Stomach smooth muscle (tissue), 2 donors: ENCODE measurements around the gene TIMM44.

Source experiments
- H3K27ac ChIP-seq: one replicate; pipeline ENCODE4 v1.7.0; 2013; ENCODE audit warnings: mild to moderate bottlenecking, low read length, inconsistent platforms
- H3K27me3 ChIP-seq, 2 donors: one replicate each; pipeline ENCODE4 v1.7.0; 2013; ENCODE audit warnings: low read length in 2 of 2; ENCODE audit not compliant: insufficient read depth in 2 of 2, control insufficient read depth in 1 of 2
- H3K36me3 ChIP-seq, 2 donors: one replicate each; pipeline ENCODE4 v1.7.0; 2013; ENCODE audit warnings: low read length in 2 of 2; ENCODE audit not compliant: control insufficient read depth in 2 of 2, insufficient read depth in 2 of 2
- H3K4me1 ChIP-seq: one replicate; pipeline ENCODE4 v1.7.0; 2013; ENCODE audit warnings: low read length; ENCODE audit not compliant: control insufficient read depth, insufficient read depth
- H3K4me3 ChIP-seq, 2 donors: one replicate each; pipeline ENCODE4 v1.7.0; 2013; ENCODE audit warnings: low read length in 2 of 2
- H3K9ac ChIP-seq, 2 donors: one replicate each; pipeline ENCODE4 v1.7.0; 2013; ENCODE audit warnings: low read length in 2 of 2, mild to moderate bottlenecking in 1 of 2
- H3K9me3 ChIP-seq, 2 donors: one replicate each; pipeline ENCODE4 v1.7.0; 2013; ENCODE audit warnings: low read length in 2 of 2; ENCODE audit not compliant: control insufficient read depth in 2 of 2
- donor health status: healthy.
- donor health status: Pancreatic carcinoma.

Gene TIMM44

GRCh38 chr19:7982651-7983099, 39.2 kb upstream of the TIMM44 start:
- H3K4me1 ChIP-seq = peaks cover 4% of the 10 kb centered on the region
- H3K9ac ChIP-seq = no peak overlapping the region
- H3K27ac ChIP-seq = no peak overlapping the region
- H3K27me3 ChIP-seq = no peaks in the 10 kb centered on the region
- no peak overlapping the region for H3K4me3 ChIP-seq
- H3K36me3 ChIP-seq = peaks cover 29 to 53% of the 10 kb centered on the region in 2 donors
- H3K9me3 ChIP-seq = no peaks in the 10 kb centered on the region

- Histone ChIP-seq H3K4me1 (peaks cover 4% of the 10 kb centered on the region), H3K4me3 (no peak overlapping the region), H3K36me3 (peaks cover 25 to 47% of the 10 kb centered on the region in 2 donors), H3K27ac (no peak overlapping the region), H3K9me3 (no peaks in the 10 kb centered on the region), H3K9ac (no peak overlapping the region), H3K27me3 (no peaks in the 10 kb centered on the region)
Observed at GRCh38 chr19:7982103-7982502, 38.6 kb upstream of the TIMM44 start.

GRCh38 chr19:7981661-7982060, 38.2 kb upstream of the TIMM44 start:
- H3K9me3 ChIP-seq = no peaks in the 10 kb centered on the region
- H3K4me3 ChIP-seq = no peak overlapping the region
- H3K9ac ChIP-seq = no peak overlapping the region
- H3K36me3 ChIP-seq = peaks cover 24 to 48% of the 10 kb centered on the region in 2 donors
- no peak overlapping the region for H3K27ac ChIP-seq
- H3K4me1 ChIP-seq = peaks cover 4% of the 10 kb centered on the region
- no peaks in the 10 kb centered on the region for H3K27me3 ChIP-seq

GRCh38 chr19:7981199-7981598, 37.7 kb upstream of the TIMM44 start:
- Histone ChIP-seq H3K36me3 (peaks cover 22 to 46% of the 10 kb centered on the region in 2 donors), H3K9ac (no peak overlapping the region), H3K4me1 (peaks cover 4% of the 10 kb centered on the region), H3K9me3 (no peaks in the 10 kb centered on the region), H3K27ac (no peak overlapping the region), H3K4me3 (no peak overlapping the region), H3K27me3 (no peaks in the 10 kb centered on the region)

- Histone ChIP-seq H3K27ac (no peak overlapping the region), H3K9me3 (no peaks in the 10 kb centered on the region), H3K9ac (no peak overlapping the region), H3K36me3 (peaks cover 18 to 41% of the 10 kb centered on the region in 2 donors), H3K4me3 (no peak overlapping the region), H3K4me1 (peaks cover 4% of the 10 kb centered on the region), H3K27me3 (no peaks in the 10 kb centered on the region)
Observed at GRCh38 chr19:7980635-7981121, 37.2 kb upstream of the TIMM44 start.

GRCh38 chr19:7980168-7980567, 36.7 kb upstream of the TIMM44 start:
- no peak overlapping the region for H3K4me3 ChIP-seq
- H3K9me3 ChIP-seq = no peaks in the 10 kb centered on the region
- peaks cover 18 to 40% of the 10 kb centered on the region in 2 donors for H3K36me3 ChIP-seq
- no peak overlapping the region for H3K27ac ChIP-seq
- H3K27me3 ChIP-seq = no peaks in the 10 kb centered on the region
- H3K9ac ChIP-seq = no peak overlapping the region
- peaks cover 4% of the 10 kb centered on the region for H3K4me1 ChIP-seq

GRCh38 chr19:7979559-7979958, 36.1 kb upstream of the TIMM44 start:
- no peak overlapping the region for H3K9ac ChIP-seq
- no peaks in the 10 kb centered on the region for H3K9me3 ChIP-seq
- H3K4me1 ChIP-seq = peaks cover 4% of the 10 kb centered on the region
- H3K27ac ChIP-seq = no peak overlapping the region
- no peaks in the 10 kb centered on the region for H3K27me3 ChIP-seq
- peaks cover 18 to 43% of the 10 kb centered on the region in 2 donors for H3K36me3 ChIP-seq
- no peak overlapping the region for H3K4me3 ChIP-seq

GRCh38 chr19:7979011-7979410, 35.5 kb upstream of the TIMM44 start:
- peaks cover 4% of the 10 kb centered on the region for H3K4me1 ChIP-seq
- H3K27me3 ChIP-seq = no peaks in the 10 kb centered on the region
- H3K9me3 ChIP-seq = no peaks in the 10 kb centered on the region
- H3K4me3 ChIP-seq = no peak overlapping the region
- H3K27ac ChIP-seq = no peak overlapping the region
- peaks cover 18 to 45% of the 10 kb centered on the region in 2 donors for H3K36me3 ChIP-seq
- H3K9ac ChIP-seq = no peak overlapping the region

GRCh38 chr19:7978179-7978825, 34.8 kb upstream of the TIMM44 start:
- H3K9me3 ChIP-seq = no peaks in the 10 kb centered on the region
- peaks cover 4% of the 10 kb centered on the region for H3K4me1 ChIP-seq
- H3K9ac ChIP-seq = no peak overlapping the region
- peaks cover 25 to 50% of the 10 kb centered on the region in 2 donors for H3K36me3 ChIP-seq
- H3K27me3 ChIP-seq = no peaks in the 10 kb centered on the region
- H3K27ac ChIP-seq = no peak overlapping the region
- no peak overlapping the region for H3K4me3 ChIP-seq

GRCh38 chr19:7977723-7978040, 34.2 kb upstream of the TIMM44 start:
- Histone ChIP-seq H3K9ac (no peak overlapping the region), H3K4me3 (no peak overlapping the region), H3K27me3 (no peaks in the 10 kb centered on the region), H3K4me1 (peaks cover 4% of the 10 kb centered on the region), H3K9me3 (no peaks in the 10 kb centered on the region), H3K36me3 (peaks cover 25 to 47% of the 10 kb centered on the region in 2 donors), H3K27ac (no peak overlapping the region)

GRCh38 chr19:7977021-7977722, 33.7 kb upstream of the TIMM44 start:
- H3K4me3 ChIP-seq = no peak overlapping the region
- peaks cover 26 to 46% of the 10 kb centered on the region in 2 donors for H3K36me3 ChIP-seq
- H3K9ac ChIP-seq = no peak overlapping the region
- H3K27ac ChIP-seq = no peak overlapping the region
- no peaks in the 10 kb centered on the region for H3K9me3 ChIP-seq
- H3K4me1 ChIP-seq = peaks cover 3% of the 10 kb centered on the region
- H3K27me3 ChIP-seq = no peaks in the 10 kb centered on the region
